Measurements from ENCODE around the gene EML3.
"Not testable (repeated sequence)": the region's sequence is repeated elsewhere in the genome, so short reads cannot be mapped to it uniquely, and the experiment has no call there.

Gene EML3

DNA sequence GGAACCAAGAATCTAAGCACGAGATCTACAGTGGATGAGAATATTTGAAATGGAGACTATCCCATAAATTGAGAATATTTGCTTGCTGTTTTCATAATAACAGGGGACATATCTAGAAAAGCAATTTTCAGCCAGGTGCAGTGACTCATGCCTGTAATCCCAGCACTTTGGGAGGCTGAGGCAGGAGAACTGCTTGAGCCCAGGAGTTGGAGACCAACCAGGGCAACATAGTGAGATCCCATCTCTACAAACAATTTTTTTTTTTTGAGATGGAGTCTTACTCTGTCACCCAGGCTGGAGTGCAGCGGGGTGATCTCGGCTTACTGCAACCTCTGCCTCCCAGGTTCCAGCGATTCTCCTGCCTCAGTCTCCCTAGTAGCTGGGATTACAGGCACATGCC lies 30.8 kb downstream of the EML3 start:
- H3K9ac ChIP-seq (ENCODE audit: low read depth, low read length, poor library complexity); H4K8ac ChIP-seq (ENCODE audit: low read depth, low read length); H3K79me1 ChIP-seq (ENCODE audit: low read depth, low read length); H2BK120ac ChIP-seq (ENCODE audit: low read depth, low read length); H2AFZ ChIP-seq (ENCODE audit: low read length); H3K27me3 ChIP-seq (ENCODE audit: control insufficient read depth in 3 of 3, insufficient read depth in 3 of 3, low read depth in 1 of 3, low read length in 3 of 3); H3K14ac ChIP-seq (ENCODE audit: low read length); H2BK12ac ChIP-seq (ENCODE audit: low read length); H2BK15ac ChIP-seq (ENCODE audit: low read length); H4K91ac ChIP-seq (ENCODE audit: low read depth, low read length, poor library complexity); H3K4me3 ChIP-seq (ENCODE audit: low read length in 2 of 2); H3K4me2 ChIP-seq (ENCODE audit: insufficient read depth, low read length, poor library complexity, severe bottlenecking); H3K9me3 ChIP-seq (replicated peaks in 1 of 2; ENCODE audit: control insufficient read depth in 2 of 2, insufficient read depth in 1 of 2, low read depth in 1 of 2, low read length in 2 of 2); H3K18ac ChIP-seq (ENCODE audit: low read length); H3K4ac ChIP-seq (ENCODE audit: low read length); H3K4me1 ChIP-seq (ENCODE audit: control insufficient read depth in 2 of 2, insufficient read depth in 1 of 2, low read depth in 1 of 2, low read length in 2 of 2); DNase-seq (ENCODE audit: low spot score); H3K27ac ChIP-seq (replicated peaks; ENCODE audit: low read length); H2BK5ac ChIP-seq (ENCODE audit: low read length); H2AK5ac ChIP-seq (ENCODE audit: low read depth, low read length); H3K23ac ChIP-seq (ENCODE audit: low read depth, low read length, poor library complexity): not testable (repeated sequence)
- H3K36me3 ChIP-seq (replicated peaks in 1 of 2; ENCODE audit: control insufficient read depth in 2 of 2, insufficient read depth in 2 of 2, low read length in 2 of 2), result peaks cover 27 to 84% of the 10 kb centered on the region in 2 donors
- no CpG with 5 or more reads among the region's 4 CpGs for WGBS, 2 donors (ENCODE audit: extremely low coverage in 2 of 2, insufficient read length in 2 of 2, insufficient replicate concordance in 1 of 2)

DNA sequence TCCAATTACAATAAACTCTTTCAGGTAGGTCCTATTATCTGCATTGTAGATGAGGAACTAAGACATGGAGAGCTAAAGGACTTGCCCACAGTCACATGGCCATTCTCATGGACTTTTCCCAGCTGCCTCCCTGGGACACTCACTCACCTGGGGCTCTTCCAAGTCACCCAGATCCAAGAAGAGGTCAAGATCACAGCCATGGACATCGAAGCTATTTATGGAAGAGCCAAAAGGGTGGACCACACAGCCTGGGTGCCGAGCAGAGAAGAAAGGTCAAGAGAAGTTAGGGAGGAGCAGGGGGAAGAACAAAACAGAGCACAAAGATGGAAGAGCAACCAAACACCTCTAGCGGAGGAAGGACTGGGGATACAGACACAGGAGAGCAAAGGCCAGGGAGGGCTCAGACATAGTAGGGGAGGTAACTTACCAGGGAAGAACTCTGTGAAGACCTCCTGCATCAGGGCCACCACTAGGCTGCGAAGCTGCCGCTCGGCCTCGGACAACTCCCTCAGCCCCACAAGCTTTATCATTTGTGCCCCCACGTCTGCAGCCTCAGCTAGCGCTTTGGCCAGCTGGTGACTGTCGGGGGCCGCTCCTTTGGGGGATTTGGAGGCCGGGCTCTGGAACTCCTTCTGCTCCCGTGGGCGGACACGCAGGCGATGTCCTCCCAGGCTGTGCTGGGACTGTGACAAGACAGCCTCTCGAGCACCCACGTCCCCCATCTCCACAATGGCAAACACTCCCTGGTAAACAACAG lies 31.4 kb downstream of the EML3 start:
- no peak overlapping the region for H3K4me2 ChIP-seq (ENCODE audit: insufficient read depth, low read length, poor library complexity, severe bottlenecking)
- H2AK5ac ChIP-seq (ENCODE audit: low read depth, low read length), result no peak overlapping the region
- no CpG with 5 or more reads among the region's 18 CpGs for WGBS, 2 donors (ENCODE audit: extremely low coverage in 2 of 2, insufficient read length in 2 of 2, insufficient replicate concordance in 1 of 2)

DNA sequence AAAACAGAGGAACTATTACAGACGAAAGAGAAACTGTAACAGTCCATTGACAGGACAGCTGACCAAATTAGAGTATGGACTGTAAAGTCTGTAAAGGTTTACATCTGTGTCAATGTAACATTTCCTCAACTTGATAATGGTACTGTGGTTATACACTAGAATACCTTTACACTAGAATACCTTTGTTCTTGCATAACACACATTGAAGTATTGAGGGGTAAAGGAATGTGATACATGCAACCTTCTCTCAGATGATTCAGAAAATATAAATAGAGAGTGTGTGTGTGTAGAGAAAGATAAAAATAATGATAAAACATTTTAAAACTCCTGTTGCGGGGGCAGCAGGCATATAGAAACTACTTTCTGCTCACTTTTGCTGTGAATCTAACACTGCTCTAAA lies 33.3 kb downstream of the EML3 start:
- H2BK120ac ChIP-seq (ENCODE audit: low read depth, low read length), result no peak overlapping the region
- no peak overlapping the region for H2AK5ac ChIP-seq (ENCODE audit: low read depth, low read length)
- H2BK12ac ChIP-seq (ENCODE audit: low read length), result no peak overlapping the region
- no peak overlapping the region for H3K27ac ChIP-seq (replicated peaks; ENCODE audit: low read length)
- H2BK15ac ChIP-seq (ENCODE audit: low read length), result no peak overlapping the region
- H3K79me1 ChIP-seq (ENCODE audit: low read depth, low read length), result peaks cover 6% of the 10 kb centered on the region
- no CpG with 5 or more reads among the region's 2 CpGs for WGBS, 2 donors (ENCODE audit: extremely low coverage in 2 of 2, insufficient read length in 2 of 2, insufficient replicate concordance in 1 of 2)
- H3K4ac ChIP-seq (ENCODE audit: low read length), result no peak overlapping the region
- no peak overlapping the region for H2AFZ ChIP-seq (ENCODE audit: low read length)
- peaks cover 28 to 87% of the 10 kb centered on the region in 2 donors for H3K36me3 ChIP-seq (replicated peaks in 1 of 2; ENCODE audit: control insufficient read depth in 2 of 2, insufficient read depth in 2 of 2, low read length in 2 of 2)
- peaks cover 2 to 10% of the 10 kb centered on the region in 2 donors for H3K4me1 ChIP-seq (ENCODE audit: control insufficient read depth in 2 of 2, insufficient read depth in 1 of 2, low read depth in 1 of 2, low read length in 2 of 2)
- no peak overlapping the region for H3K4me2 ChIP-seq (ENCODE audit: insufficient read depth, low read length, poor library complexity, severe bottlenecking)
- no peak overlapping the region for H3K9ac ChIP-seq (ENCODE audit: low read depth, low read length, poor library complexity)
- H4K8ac ChIP-seq (ENCODE audit: low read depth, low read length), result no peak overlapping the region
- H3K27me3 ChIP-seq (ENCODE audit: control insufficient read depth in 3 of 3, insufficient read depth in 3 of 3, low read depth in 1 of 3, low read length in 3 of 3), result no peaks in the 10 kb centered on the region
- no peak overlapping the region for H3K14ac ChIP-seq (ENCODE audit: low read length)
- no peak for DNase-seq (ENCODE audit: low spot score)
- H3K23ac ChIP-seq (ENCODE audit: low read depth, low read length, poor library complexity), result no peak overlapping the region
- peaks cover 0 to 2% of the 10 kb centered on the region in 2 donors for H3K9me3 ChIP-seq (replicated peaks in 1 of 2; ENCODE audit: control insufficient read depth in 2 of 2, insufficient read depth in 1 of 2, low read depth in 1 of 2, low read length in 2 of 2)
- H3K18ac ChIP-seq (ENCODE audit: low read length), result no peak overlapping the region
- H3K4me3 ChIP-seq (ENCODE audit: low read length in 2 of 2), result no peak overlapping the region
- H2BK5ac ChIP-seq (ENCODE audit: low read length), result no peak overlapping the region
- no peak overlapping the region for H4K91ac ChIP-seq (ENCODE audit: low read depth, low read length, poor library complexity)

More for the DNA sequence above, 31.4 kb downstream of the EML3 start:
- no peak overlapping the region for H3K27ac ChIP-seq (replicated peaks; ENCODE audit: low read length)
- no peak overlapping the region for H3K18ac ChIP-seq (ENCODE audit: low read length)
- no peak overlapping the region for H3K9ac ChIP-seq (ENCODE audit: low read depth, low read length, poor library complexity)
- no peak overlapping the region for H4K91ac ChIP-seq (ENCODE audit: low read depth, low read length, poor library complexity)
- no peaks in the 10 kb centered on the region for H3K4me1 ChIP-seq (ENCODE audit: control insufficient read depth in 2 of 2, insufficient read depth in 1 of 2, low read depth in 1 of 2, low read length in 2 of 2)
- no peak overlapping the region for H2BK12ac ChIP-seq (ENCODE audit: low read length)
- H3K4ac ChIP-seq (ENCODE audit: low read length), result no peak overlapping the region
- no peak overlapping the region for H4K8ac ChIP-seq (ENCODE audit: low read depth, low read length)
- H3K27me3 ChIP-seq (ENCODE audit: control insufficient read depth in 3 of 3, insufficient read depth in 3 of 3, low read depth in 1 of 3, low read length in 3 of 3), result no peaks in the 10 kb centered on the region
- no peak overlapping the region for H3K23ac ChIP-seq (ENCODE audit: low read depth, low read length, poor library complexity)
- H3K9me3 ChIP-seq (replicated peaks in 1 of 2; ENCODE audit: control insufficient read depth in 2 of 2, insufficient read depth in 1 of 2, low read depth in 1 of 2, low read length in 2 of 2), result peaks cover 0 to 2% of the 10 kb centered on the region in 2 donors
- peaks cover 4% of the 10 kb centered on the region for H3K79me1 ChIP-seq (ENCODE audit: low read depth, low read length)
- no peak overlapping the region for H2AFZ ChIP-seq (ENCODE audit: low read length)
- H2BK15ac ChIP-seq (ENCODE audit: low read length), result no peak overlapping the region
- peaks cover 31 to 85% of the 10 kb centered on the region in 2 donors for H3K36me3 ChIP-seq (replicated peaks in 1 of 2; ENCODE audit: control insufficient read depth in 2 of 2, insufficient read depth in 2 of 2, low read length in 2 of 2)
- no peak overlapping the region for H2BK120ac ChIP-seq (ENCODE audit: low read depth, low read length)
- DNase-seq (ENCODE audit: low spot score), result no peak
- H3K4me3 ChIP-seq (ENCODE audit: low read length in 2 of 2), result no peak overlapping the region
- no peak overlapping the region for H2BK5ac ChIP-seq (ENCODE audit: low read length)
- no peak overlapping the region for H3K14ac ChIP-seq (ENCODE audit: low read length)

DNA sequence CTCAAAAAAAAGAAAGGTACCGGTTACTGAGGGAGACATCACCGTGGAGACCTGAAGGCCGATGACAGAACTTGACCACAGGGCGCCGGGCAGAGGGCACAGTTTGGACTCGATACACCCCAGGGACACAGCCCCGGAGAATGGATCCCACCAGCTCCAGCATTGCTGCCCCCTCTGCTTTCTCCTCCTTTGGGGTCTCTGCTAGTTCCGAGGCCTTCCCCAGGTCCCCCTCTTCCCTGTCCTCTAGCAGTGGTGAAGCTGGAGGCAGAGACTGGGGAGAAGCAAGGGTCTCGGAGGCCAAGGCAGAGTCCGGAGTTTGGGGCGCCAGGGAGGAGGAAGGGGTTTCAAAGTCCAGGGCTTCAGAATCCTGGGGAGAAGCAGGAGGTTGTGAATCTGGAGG lies 34.0 kb downstream of the EML3 start:
- WGBS, 2 donors (ENCODE audit: extremely low coverage in 2 of 2, insufficient read length in 2 of 2, insufficient replicate concordance in 1 of 2), result no CpG with 5 or more reads among the region's 11 CpGs
- Histone ChIP-seq H3K14ac (ENCODE audit: low read length) (no peak overlapping the region), H4K91ac (ENCODE audit: low read depth, low read length, poor library complexity) (no peak overlapping the region)

More for the DNA sequence above, 34.0 kb downstream of the EML3 start:
- no peak overlapping the region for H2AK5ac ChIP-seq (ENCODE audit: low read depth, low read length)
- no peak overlapping the region for H2BK5ac ChIP-seq (ENCODE audit: low read length)
- no peak overlapping the region for H3K9ac ChIP-seq (ENCODE audit: low read depth, low read length, poor library complexity)
- no peak overlapping the region for H4K8ac ChIP-seq (ENCODE audit: low read depth, low read length)
- H2BK12ac ChIP-seq (ENCODE audit: low read length), result no peak overlapping the region
- no peak overlapping the region for H2AFZ ChIP-seq (ENCODE audit: low read length)
- H3K27ac ChIP-seq (replicated peaks; ENCODE audit: low read length), result no peak overlapping the region
- no peak overlapping the region for H3K23ac ChIP-seq (ENCODE audit: low read depth, low read length, poor library complexity)
- no peaks in the 10 kb centered on the region for H3K9me3 ChIP-seq (replicated peaks in 1 of 2; ENCODE audit: control insufficient read depth in 2 of 2, insufficient read depth in 1 of 2, low read depth in 1 of 2, low read length in 2 of 2)
- no peaks in the 10 kb centered on the region for H3K27me3 ChIP-seq (ENCODE audit: control insufficient read depth in 3 of 3, insufficient read depth in 3 of 3, low read depth in 1 of 3, low read length in 3 of 3)
- H3K4ac ChIP-seq (ENCODE audit: low read length), result no peak overlapping the region
- H3K79me1 ChIP-seq (ENCODE audit: low read depth, low read length), result peaks cover 6% of the 10 kb centered on the region
- H3K4me1 ChIP-seq (ENCODE audit: control insufficient read depth in 2 of 2, insufficient read depth in 1 of 2, low read depth in 1 of 2, low read length in 2 of 2), result peaks cover 2 to 10% of the 10 kb centered on the region in 2 donors
- no peak overlapping the region for H3K4me3 ChIP-seq (ENCODE audit: low read length in 2 of 2)
- no peak overlapping the region for H3K18ac ChIP-seq (ENCODE audit: low read length)
- no peak overlapping the region for H2BK15ac ChIP-seq (ENCODE audit: low read length)
- H3K36me3 ChIP-seq (replicated peaks in 1 of 2; ENCODE audit: control insufficient read depth in 2 of 2, insufficient read depth in 2 of 2, low read length in 2 of 2), result peaks cover 25 to 81% of the 10 kb centered on the region in 2 donors
- H2BK120ac ChIP-seq (ENCODE audit: low read depth, low read length), result no peak overlapping the region
- DNase-seq (ENCODE audit: low spot score), result no peak
- H3K4me2 ChIP-seq (ENCODE audit: insufficient read depth, low read length, poor library complexity, severe bottlenecking), result no peak overlapping the region

Measured in neuronal stem cell (in vitro differentiated cells).